Lower leg skin (tissue), 4 donors: ENCODE data around the gene CDH22. TPM values are rescaled to one million over a fixed set of nuclear protein-coding genes. Genes with fewer than 3 reads are reported as not detected.

ENCODE experiments used
- DNase-seq, 2 donors: peaks; one replicate each; pipeline ENCODE4 v3.0.0-alpha.2; 2019; ENCODE audit warnings: low spot score in 2 of 2
- H3K4me3 ChIP-seq: fragments of 200-600 bp; sonication (generic); 2 replicates; pipeline ENCODE4 v1.5.1; 2017; ENCODE audit warnings: mild to moderate bottlenecking, low read depth; ENCODE audit not compliant: poor library complexity, severe bottlenecking
- POLR2A ChIP-seq, 2 donors: fragments of 450-650 bp; IDR thresholded peaks; one replicate each; pipeline ENCODE4 v1.6.1; 2016 to 2017; ENCODE audit warnings: antibody characterized with exemption in 2 of 2, mild to moderate bottlenecking in 1 of 2, moderate library complexity in 1 of 2
- WGBS, 2 donors: methylation state at CpG; one replicate each; pipeline ENCODE4 v1.1.5; 2018; 5-methylcytosine and 5-hydroxymethylcytosine counted together
- intact Hi-C: fragments of 100-400 bp; cut with DNase I; formaldehyde crosslinking; loops from one replicate; pipeline ENCODE4 v1.15.0; 2023; ENCODE audit warnings: low total_unique reads
- total RNA-seq, 4 donors: library from RNA; depleted of rRNA; stranded (reverse); fragments of >200 nt; gene quantifications; one replicate each; pipeline ENCODE4 v1.1.0, GENCODE V29; 2016
- TF ChIP-seq, protein P1 (sequence below), 3 donors: fragments of 450-650 bp; IDR thresholded peaks; one replicate each; pipeline ENCODE4 v1.5.1; 2016; ENCODE audit warnings: antibody characterized with exemption in 3 of 3, mild to moderate bottlenecking in 3 of 3, moderate library complexity in 2 of 3

The CDH22 gene
- total RNA-seq, 4 donors from 2014 or later: 1.6 to 3.0 (median 2.0) TPM

DNA sequence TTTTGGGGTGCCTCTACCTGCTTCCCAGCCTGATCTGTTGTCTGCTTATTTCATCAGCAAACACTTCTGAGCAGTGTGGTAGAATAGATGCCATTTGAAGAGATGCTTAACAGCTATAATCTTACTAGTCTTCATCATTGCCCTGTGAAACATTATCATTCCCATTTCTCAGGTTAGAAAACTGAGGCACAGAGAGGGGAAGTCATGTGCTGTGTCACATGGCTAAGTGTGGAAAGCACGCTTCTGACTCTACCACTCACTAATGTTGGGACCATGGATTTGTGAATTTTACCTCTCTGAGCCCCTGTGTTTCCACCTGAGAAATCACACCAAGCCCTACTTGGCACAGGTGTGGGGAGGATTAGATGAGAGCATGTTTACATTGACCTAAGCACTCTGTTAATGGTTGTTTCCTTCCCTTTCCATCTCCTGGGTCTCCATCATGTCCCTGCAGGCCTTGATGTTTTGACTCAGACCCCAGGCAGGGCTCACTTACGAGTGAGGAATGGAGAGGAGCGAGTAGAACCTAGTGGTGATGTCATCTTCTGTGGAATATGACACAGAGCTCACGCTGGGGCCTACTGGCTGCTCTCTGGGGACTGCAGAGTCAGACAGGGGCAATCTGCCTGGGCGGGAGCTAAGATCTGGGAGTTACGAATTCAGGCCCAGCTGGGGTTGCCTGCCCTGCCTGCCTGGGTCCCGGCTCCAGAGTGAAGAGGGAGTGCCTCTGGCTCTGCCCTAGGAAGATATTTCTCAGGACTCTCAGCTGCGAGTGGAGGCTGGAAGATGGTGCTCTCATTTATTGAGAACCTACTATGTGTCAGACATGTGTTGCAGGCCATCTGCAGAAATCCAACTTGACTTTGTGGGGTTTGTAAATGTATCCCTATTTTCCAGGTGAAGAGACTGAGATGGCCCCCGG, 64.3 kb downstream of the CDH22 start:
- 59 to 60% methylated on average over 9 of the region's 9 CpGs for WGBS, 2 donors
- TF ChIP-seq, protein P1, sequence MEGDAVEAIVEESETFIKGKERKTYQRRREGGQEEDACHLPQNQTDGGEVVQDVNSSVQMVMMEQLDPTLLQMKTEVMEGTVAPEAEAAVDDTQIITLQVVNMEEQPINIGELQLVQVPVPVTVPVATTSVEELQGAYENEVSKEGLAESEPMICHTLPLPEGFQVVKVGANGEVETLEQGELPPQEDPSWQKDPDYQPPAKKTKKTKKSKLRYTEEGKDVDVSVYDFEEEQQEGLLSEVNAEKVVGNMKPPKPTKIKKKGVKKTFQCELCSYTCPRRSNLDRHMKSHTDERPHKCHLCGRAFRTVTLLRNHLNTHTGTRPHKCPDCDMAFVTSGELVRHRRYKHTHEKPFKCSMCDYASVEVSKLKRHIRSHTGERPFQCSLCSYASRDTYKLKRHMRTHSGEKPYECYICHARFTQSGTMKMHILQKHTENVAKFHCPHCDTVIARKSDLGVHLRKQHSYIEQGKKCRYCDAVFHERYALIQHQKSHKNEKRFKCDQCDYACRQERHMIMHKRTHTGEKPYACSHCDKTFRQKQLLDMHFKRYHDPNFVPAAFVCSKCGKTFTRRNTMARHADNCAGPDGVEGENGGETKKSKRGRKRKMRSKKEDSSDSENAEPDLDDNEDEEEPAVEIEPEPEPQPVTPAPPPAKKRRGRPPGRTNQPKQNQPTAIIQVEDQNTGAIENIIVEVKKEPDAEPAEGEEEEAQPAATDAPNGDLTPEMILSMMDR (IDR thresholded peaks at IDR 0.05): no peak
- no peak for TF ChIP-seq POLR2A (IDR thresholded peaks at IDR 0.05)
- H3K4me3 ChIP-seq: no peak overlapping the region
- intact Hi-C loops: no loop called here
- no peak for DNase-seq

DNA sequence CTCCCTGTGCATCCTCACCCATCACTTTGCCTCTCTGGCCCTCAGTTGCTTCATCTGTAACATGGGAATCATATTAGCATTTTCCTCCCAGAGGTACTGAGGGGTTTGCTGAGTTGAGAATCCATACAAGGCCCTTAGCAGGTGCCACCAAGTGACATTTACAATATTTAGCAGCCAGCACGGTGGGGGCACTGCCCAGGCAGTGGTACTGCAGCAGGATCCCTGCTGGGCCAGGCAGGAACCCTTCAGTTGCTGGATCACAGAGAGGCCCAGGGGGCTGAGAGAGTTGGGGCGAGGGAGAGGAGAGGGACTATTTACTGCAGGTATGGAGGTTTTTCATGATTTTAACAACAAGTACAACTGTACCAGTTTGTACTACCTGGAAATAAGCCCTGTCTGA, 65.9 kb downstream of the CDH22 start:
- DNase-seq: no peak
- H3K4me3 ChIP-seq: no peak overlapping the region
- intact Hi-C loops: no loop called here
- 57 to 62% methylated on average over 2 of the region's 2 CpGs for WGBS, 2 donors
- TF ChIP-seq, protein P1 (IDR thresholded peaks at IDR 0.05): no peak
- TF ChIP-seq POLR2A (IDR thresholded peaks at IDR 0.05): no peak

DNA sequence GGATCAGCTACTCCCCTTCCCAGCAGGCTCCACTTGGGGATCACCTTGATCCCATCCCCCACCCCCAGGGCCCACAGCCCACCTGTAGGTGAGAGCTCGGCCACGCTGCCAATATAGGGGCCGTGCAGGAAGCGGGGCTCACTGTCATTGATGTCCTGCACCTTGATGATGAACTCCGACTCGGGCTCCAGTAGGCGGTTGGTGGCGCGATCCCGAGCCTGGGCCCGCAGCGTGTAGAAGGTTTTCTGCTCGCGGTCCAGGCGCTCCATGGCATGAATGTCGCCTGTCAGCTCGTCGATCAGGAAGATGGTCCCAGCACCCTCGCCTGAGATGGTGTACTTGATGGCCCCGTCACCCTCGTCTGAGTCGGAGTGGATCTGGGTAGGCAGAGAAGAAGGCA, 67.4 kb downstream of the CDH22 start:
- TF ChIP-seq, protein P1 (IDR thresholded peaks at IDR 0.05): no peak
- TF ChIP-seq POLR2A (IDR thresholded peaks at IDR 0.05): no peak

DNA sequence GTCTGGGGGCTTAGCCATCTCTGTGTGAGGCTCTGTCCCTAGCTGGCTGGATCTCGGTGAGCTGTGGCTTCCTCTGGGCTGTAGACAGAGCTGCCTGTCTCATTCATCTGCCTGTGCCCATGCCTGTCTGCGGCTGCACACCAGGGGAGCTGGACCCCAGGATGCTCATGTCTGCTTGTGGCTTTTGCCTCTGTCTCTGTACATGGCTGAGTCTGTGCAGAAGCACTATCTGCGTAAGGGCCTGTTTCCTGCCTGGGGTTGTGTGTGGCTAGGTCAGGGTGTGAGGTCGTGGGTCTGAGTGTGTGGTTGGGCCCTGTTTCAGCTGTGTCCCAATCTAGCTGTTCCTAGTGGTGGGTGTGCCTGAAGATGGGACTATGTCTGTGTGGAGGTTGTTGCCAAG, 68.2 kb downstream of the CDH22 start:
- no peak for TF ChIP-seq POLR2A (IDR thresholded peaks at IDR 0.05)
- TF ChIP-seq, protein P1 (IDR thresholded peaks at IDR 0.05): no peak
- WGBS, 2 donors: 62 to 69% methylated on average over 4 of the region's 4 CpGs
- intact Hi-C loops: no loop called here

More for the DNA sequence above, 67.4 kb downstream of the CDH22 start:
- WGBS, 2 donors: 89 to 91% methylated on average over 22 of the region's 22 CpGs
- intact Hi-C loops: no loop called here
- no peak for DNase-seq
- H3K4me3 ChIP-seq: no peak overlapping the region

DNA sequence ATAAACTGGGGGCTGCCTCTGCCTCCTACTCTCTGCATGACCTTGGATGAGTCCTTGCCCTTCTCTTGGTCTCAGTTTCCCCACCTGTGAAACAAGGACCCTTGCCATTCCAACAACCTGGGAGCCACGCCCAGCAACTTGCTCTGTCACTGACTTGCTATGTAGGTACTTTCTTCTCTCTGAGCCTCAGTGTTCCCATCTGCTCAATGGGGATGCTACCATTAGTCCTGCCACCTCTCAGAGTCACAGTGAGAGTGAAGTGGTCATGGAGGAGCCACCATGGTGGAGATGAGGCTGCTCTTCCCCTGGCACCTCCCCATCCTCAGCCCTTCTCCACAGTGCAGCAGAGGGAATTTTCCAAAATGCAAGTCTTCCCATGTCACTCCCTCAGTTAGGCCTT, 70.6 kb downstream of the CDH22 start:
- TF ChIP-seq, protein P1 (IDR thresholded peaks at IDR 0.05): no peak
- whole genome bisulfite sequencing, 2 donors: 43 to 62% methylated on average over 1 of the region's 1 CpG
- intact Hi-C loops: no loop called here

More for the DNA sequence above, 68.2 kb downstream of the CDH22 start:
- no peak overlapping the region for H3K4me3 ChIP-seq
- no peak for DNase-seq

More for the DNA sequence above, 70.6 kb downstream of the CDH22 start:
- DNase-seq: no peak
- no peak overlapping the region for H3K4me3 ChIP-seq
